Effector memory CD4-positive, alpha-beta T cell (primary cell): ENCODE measurements around the gene CERK.
"Not testable (repeated sequence)": the region's sequence is repeated elsewhere in the genome, so short reads cannot be mapped to it uniquely, and the experiment has no call there.

Experiments
- DNase-seq, 3 donors: peaks; one replicate each; pipeline ENCODE4 v3.0.0-alpha.2; 2020
- H3K27ac ChIP-seq: 2 replicates; pipeline ENCODE4 v1.7.0; 2013; ENCODE audit warnings: mild to moderate bottlenecking, low read length, moderate library complexity; ENCODE audit not compliant: insufficient read depth, poor library complexity, severe bottlenecking
- H3K27me3 ChIP-seq: replicated peaks from 2 replicates; pipeline ENCODE4 v1.7.0; 2013; ENCODE audit warnings: mild to moderate bottlenecking, low read length; ENCODE audit not compliant: insufficient read depth, control insufficient read depth, poor library complexity, severe bottlenecking
- H3K36me3 ChIP-seq: 2 replicates; pipeline ENCODE4 v1.7.0; 2013; ENCODE audit warnings: mild to moderate bottlenecking, low read length, moderate library complexity; ENCODE audit not compliant: control insufficient read depth, insufficient read depth
- H3K4me1 ChIP-seq: 2 replicates; pipeline ENCODE4 v1.7.0; 2013; ENCODE audit warnings: low read length, mild to moderate bottlenecking; ENCODE audit not compliant: control insufficient read depth, insufficient read depth, poor library complexity, severe bottlenecking
- H3K4me3 ChIP-seq: 2 replicates; pipeline ENCODE4 v1.7.0; 2013; ENCODE audit warnings: low read length, low read depth, mild to moderate bottlenecking; ENCODE audit not compliant: insufficient read depth, poor library complexity, severe bottlenecking
- H3K9me3 ChIP-seq: 2 replicates; pipeline ENCODE4 v1.7.0; 2013; ENCODE audit warnings: mild to moderate bottlenecking, low read length, moderate library complexity; ENCODE audit not compliant: control insufficient read depth
- total RNA-seq, 3 donors: gene quantifications; one replicate each; lab custom pipeline; 2026; lab: John Stamatoyannopoulos, UW

CERK gene, protein sequence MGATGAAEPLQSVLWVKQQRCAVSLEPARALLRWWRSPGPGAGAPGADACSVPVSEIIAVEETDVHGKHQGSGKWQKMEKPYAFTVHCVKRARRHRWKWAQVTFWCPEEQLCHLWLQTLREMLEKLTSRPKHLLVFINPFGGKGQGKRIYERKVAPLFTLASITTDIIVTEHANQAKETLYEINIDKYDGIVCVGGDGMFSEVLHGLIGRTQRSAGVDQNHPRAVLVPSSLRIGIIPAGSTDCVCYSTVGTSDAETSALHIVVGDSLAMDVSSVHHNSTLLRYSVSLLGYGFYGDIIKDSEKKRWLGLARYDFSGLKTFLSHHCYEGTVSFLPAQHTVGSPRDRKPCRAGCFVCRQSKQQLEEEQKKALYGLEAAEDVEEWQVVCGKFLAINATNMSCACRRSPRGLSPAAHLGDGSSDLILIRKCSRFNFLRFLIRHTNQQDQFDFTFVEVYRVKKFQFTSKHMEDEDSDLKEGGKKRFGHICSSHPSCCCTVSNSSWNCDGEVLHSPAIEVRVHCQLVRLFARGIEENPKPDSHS
- 228 to 269 (median 239) reads per million in 3 donors for total RNA-seq

DNA sequence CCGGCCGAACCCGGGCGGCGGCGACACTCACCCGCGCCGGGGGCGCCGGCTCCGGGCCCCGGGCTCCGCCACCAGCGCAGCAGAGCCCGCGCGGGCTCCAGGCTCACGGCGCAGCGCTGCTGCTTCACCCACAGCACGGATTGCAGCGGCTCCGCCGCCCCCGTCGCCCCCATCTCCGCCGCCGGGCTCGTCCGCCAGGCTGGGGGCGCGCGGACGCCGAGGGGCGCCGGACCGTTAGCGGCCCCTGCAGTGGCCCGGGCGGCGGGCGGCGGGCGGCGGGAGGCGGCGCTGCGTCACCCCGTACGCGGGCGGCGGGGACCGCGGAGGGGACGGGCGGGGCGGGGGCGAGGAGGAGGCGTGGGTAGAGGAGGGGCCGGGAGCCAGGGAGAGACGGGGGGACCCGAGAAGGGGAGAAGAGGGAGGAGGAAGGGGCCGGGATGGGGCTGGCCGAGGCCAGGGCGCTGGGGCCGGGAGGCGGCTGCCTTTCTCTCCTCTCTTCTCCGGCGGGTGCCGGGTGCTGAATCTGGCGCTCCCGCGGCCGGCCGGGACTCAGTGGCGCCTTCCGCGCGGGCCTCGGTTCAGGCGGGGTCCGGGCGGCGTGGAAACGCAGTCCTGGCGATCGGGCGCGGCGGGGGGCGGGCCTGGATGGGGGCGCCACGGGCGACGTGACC is at the start of gene CERK:
Gene CERK (minus strand): TSS at position 277 of the 671 bp plus-strand sequence. CDS start 104 bp downstream, at position 173.
- H3K27ac ChIP-seq, result peak within 1 kb of the TSS; percentile 89
- peak within 1 kb of the TSS; percentile 93 for H3K4me3 ChIP-seq
- no peaks in the 10 kb centered on the region for H3K9me3 ChIP-seq
- peak; percentile 65 to 73 (median 73) for DNase-seq
- H3K36me3 ChIP-seq, result no peaks in the 10 kb centered on the region
- H3K4me1 ChIP-seq, result peaks cover 45% of the 10 kb centered on the region
- H3K27me3 ChIP-seq, result no peaks in the 10 kb centered on the region

DNA sequence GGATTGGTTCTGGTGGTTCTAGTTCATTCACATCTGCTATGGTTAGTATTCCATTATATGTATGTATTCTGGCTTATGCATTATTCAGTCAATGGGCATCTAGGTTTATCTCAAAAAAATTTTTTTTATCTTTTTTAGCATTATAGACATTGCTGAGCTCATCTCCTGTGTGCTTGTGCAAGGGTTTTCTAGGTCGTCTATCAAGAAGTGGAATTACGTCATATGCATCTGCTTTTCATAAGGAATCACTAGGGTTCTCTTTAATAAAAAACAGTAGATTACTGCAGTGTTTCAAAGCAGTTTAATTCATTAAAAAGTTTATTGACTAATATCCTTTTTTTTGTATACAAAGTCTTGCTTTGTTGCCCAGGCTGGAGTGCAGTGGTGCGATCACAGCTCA is 45.7 kb upstream of the CERK start:
- Histone ChIP-seq H3K27me3 (no peaks in the 10 kb centered on the region), H3K9me3 (no peaks in the 10 kb centered on the region), H3K4me1 (peaks cover 7% of the 10 kb centered on the region), H3K36me3 (no peaks in the 10 kb centered on the region), H3K4me3 (no peak overlapping the region), H3K27ac (no peak overlapping the region)
- no peak for DNase-seq

DNA sequence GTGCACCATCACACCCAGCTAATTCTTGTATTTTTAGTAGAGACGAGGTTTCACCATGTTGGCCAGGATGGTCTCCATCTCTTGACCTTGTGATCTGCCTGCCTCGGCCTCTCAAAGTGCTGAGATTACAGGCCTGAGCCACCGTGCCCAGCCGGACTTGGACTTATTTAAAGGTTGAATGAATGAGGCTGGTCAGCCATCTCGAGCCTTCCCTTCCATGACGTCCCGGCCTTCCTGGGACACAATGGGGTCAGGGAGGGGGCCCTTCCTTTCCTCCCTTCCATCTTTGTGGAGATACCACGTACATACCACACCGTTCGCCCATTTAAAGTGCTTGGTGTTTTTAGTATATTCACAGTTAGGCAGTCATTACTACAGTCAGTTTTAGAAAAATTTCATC is 44.1 kb upstream of the CERK start:
- not testable (repeated sequence) for H3K4me3 ChIP-seq, DNase-seq, H3K27ac ChIP-seq, H3K27me3 ChIP-seq, H3K9me3 ChIP-seq, H3K36me3 ChIP-seq, H3K4me1 ChIP-seq

DNA sequence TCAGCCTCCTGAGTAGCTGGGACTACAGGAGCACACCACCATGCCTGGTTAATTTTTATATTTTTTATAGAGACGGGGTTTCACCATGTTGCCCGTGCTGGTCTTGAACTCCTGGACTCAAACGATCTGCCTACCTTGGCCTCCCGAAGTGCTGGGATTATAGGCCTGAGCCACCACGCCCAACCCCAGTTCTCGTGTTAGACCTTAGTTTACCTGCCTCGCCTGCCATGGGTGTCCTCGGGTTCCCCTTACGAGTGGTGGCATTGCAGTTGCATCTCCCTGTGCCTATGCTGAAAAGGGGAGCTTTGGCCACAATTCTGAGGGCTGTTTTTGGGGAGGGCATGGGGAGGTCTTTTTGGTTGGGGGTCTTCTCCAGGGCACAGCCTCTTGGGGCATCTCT is 43.2 kb upstream of the CERK start:
- no peaks in the 10 kb centered on the region for H3K27me3 ChIP-seq
- H3K27ac ChIP-seq, result no peak overlapping the region

DNA sequence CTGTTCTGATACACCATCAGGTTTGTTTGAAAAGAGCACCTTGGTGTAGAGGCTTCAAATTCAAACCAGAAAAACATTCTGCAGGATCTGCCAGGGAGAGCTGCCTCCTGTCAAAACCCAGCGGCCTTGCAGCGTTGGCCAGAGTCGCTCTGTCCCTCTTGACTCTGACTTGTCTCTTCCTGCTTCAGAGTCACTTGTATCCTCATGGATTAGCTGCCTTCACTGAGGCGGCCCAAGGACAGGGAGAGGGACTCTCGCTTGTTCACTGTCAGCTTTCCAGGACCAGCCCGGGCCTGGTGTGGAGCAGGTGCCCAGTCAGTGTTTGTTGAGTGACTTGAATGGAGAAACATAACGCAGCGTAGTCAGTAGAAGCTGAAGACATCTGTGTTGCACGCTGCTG is 42.4 kb upstream of the CERK start:
- DNase-seq, result no peak
- Histone ChIP-seq H3K4me1 (peaks cover 26% of the 10 kb centered on the region), H3K27ac (no peak overlapping the region), H3K4me3 (no peak overlapping the region), H3K9me3 (no peaks in the 10 kb centered on the region), H3K27me3 (no peaks in the 10 kb centered on the region), H3K36me3 (no peaks in the 10 kb centered on the region)

More for the DNA sequence above, 43.2 kb upstream of the CERK start:
- DNase-seq, result no peak
- Histone ChIP-seq H3K36me3 (no peaks in the 10 kb centered on the region), H3K4me3 (no peak overlapping the region), H3K4me1 (peaks cover 18% of the 10 kb centered on the region), H3K9me3 (no peaks in the 10 kb centered on the region)

DNA sequence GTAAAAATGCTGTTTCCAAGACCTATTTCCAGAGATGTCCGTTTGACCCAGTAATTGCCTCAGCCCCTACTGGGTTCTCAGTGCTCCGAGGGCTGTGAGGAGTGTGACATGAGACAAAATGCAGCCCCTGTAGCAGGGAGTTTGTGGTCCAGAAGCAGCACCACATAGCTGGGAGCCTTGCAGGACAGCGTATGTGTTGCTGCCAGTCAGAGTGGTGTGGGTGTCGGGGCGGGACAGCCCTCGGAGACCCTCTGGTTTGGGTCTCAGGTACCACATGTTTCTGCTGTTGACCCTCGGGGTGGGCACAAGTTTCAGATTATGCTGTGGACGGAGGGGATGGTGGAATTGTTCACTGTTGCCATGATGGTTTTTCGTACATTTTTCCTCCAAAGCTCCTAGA is 41.6 kb upstream of the CERK start:
- Histone ChIP-seq H3K36me3 (no peaks in the 10 kb centered on the region), H3K27me3 (no peaks in the 10 kb centered on the region), H3K4me3 (no peak overlapping the region), H3K9me3 (no peaks in the 10 kb centered on the region), H3K4me1 (peaks cover 33% of the 10 kb centered on the region), H3K27ac (no peak overlapping the region)
- DNase-seq, result no peak

DNA sequence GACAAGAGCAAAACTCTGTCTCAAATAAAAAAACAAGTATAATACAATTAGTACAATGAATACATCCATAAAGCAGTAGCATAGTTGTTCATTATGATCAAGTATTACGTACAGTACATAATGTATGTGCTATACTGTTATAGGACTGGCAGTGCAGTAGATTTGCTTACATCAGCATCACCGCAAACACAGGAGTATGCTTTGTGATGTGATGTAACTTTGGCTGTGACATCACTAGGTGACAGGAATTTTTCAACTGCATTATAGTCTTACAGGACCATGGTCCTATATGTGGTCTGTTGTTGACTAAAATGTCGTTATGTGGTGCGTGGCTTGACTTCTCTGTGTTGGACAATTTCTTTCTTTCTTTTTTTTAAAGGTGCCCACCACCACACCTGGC is 41.0 kb upstream of the CERK start:
- Histone ChIP-seq H3K4me3 (no peak overlapping the region), H3K27ac (no peak overlapping the region), H3K27me3 (no peaks in the 10 kb centered on the region), H3K4me1 (peaks cover 40% of the 10 kb centered on the region), H3K9me3 (no peaks in the 10 kb centered on the region), H3K36me3 (no peaks in the 10 kb centered on the region)
- DNase-seq, result no peak

DNA sequence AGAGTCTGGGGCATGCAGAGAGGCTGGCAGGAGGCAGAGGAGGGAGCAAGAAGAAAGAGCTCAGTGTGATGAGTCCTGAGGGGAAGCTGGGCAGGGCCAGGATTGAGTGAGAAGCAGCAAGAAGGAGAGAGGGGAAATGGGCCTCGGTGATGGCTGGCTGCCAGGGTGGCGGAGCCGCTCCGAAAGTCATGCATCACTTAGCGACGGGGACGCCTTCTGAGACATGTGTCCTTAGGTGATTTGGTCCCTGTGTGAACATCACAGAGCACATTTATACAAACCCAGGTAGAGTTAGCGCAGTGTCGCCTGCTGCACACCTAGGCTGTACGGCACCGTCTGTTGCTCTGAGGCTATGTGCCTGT is 39.5 kb upstream of the CERK start:
- no peaks in the 10 kb centered on the region for H3K27me3 ChIP-seq
- H3K4me1 ChIP-seq, result peaks cover 43% of the 10 kb centered on the region
- H3K36me3 ChIP-seq, result no peaks in the 10 kb centered on the region
- H3K4me3 ChIP-seq, result no peak overlapping the region
- peak overlapping the region; percentile 67 for H3K27ac ChIP-seq
- no peaks in the 10 kb centered on the region for H3K9me3 ChIP-seq
- DNase-seq, result no peak

DNA sequence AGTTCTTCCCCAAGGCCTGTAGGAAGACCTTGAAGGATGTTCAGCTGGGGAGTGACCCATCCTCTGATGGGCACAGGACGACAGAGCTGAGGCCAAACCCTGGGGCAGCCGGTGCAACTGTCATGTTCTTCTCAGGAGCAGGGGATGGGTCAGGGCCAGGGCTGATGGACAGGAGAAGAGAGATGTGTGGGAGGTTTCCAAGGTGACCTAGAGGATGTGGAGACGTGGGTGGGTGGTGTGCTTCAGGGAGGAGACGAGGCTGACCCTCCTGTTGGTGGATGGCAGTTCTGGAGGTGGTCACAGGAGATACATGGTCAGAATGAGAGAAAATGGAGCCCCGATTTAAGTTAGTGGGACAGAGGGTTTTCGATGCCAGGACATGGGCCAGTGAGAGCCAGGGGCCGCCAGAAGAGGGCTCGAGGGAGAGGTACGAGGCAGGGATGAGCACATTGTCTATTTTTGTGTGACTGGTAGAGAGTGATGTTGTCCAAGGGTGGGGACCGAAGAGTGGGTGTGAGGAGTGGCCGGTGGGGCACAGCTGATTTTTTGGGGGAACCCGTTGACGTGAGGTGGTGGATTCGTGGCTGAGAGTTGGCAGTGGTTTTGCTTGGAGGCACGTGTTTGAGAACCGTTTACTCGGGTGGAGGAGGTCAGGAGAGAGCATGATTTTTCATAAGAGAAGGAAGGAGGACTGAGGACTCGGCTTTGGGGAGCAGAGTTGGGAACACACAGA is 39.0 kb upstream of the CERK start:
- H3K9me3 ChIP-seq, result no peaks in the 10 kb centered on the region
- DNase-seq, result no peak
- no peaks in the 10 kb centered on the region for H3K27me3 ChIP-seq
- H3K27ac ChIP-seq, result peak overlapping the region; percentile 67
- H3K36me3 ChIP-seq, result no peaks in the 10 kb centered on the region
- no peak overlapping the region for H3K4me3 ChIP-seq
- H3K4me1 ChIP-seq, result peaks cover 43% of the 10 kb centered on the region
